ENCODE results near the gene COP1. TPM values are rescaled to one million over a fixed set of nuclear protein-coding genes. Genes with fewer than 3 reads are reported as not detected.
"Not testable (repeated sequence)": the region's sequence is repeated elsewhere in the genome, so short reads cannot be mapped to it uniquely, and the experiment has no call there.

COP1 gene
- total RNA-seq, 1 donor from 2014 or later: 49.2 TPM

DNA sequence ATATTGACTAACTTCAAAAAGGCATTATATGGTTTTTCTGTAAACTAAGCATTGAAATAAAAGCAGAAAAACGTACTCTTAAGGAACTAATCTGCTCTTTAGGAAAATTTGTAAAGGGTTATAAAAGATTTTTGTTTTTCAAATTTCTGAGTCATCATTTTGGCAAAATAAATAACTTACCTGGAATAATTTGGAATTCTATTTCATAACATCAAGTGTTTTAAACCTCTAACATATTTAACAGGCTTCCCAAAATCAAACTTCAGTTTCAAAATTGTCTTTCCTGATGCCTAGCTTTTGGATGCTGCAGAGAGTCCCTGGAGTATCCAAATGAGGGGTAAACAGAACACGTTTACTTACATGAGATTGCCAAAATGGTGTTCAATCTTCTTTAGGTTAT, 108.5 kb downstream of the COP1 start:
- no peak overlapping the region for H3K4me3 Mint-ChIP-seq
- peaks cover 12% of the 10 kb centered on the region for H3K9me3 Mint-ChIP-seq
- no peak overlapping the region for H3K27ac Mint-ChIP-seq
- DNase-seq (ENCODE audit: low spot score): no peak
- peaks cover 39% of the 10 kb centered on the region for H3K36me3 Mint-ChIP-seq (ENCODE audit: low read depth)
- intact Hi-C loops (cut with micrococcal nuclease): no loop called here
- H3K4me1 Mint-ChIP-seq (ENCODE audit: low read depth): peaks cover 20% of the 10 kb centered on the region
- no peaks in the 10 kb centered on the region for H3K27me3 Mint-ChIP-seq (ENCODE audit: insufficient read depth)

DNA sequence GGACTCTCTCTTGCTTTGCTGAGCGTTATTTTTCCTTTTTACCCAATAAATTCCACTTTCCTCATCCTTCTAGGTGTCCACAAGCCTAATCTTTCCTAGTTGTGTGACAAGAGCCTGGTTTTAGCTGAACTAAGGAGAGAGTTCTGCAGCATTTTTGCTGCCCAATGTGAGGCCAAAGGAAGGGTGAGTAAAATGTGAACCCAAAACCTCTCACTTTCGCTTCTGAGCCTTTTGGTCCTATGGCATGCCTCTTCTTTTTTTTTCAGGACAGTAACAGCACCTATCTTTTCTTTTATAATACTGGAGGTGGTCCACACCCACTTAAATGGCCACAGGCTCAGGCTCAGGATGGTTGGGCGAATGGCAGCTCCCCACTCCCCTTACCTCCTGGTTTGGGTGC, 111.1 kb downstream of the COP1 start:
- peaks cover 8% of the 10 kb centered on the region for H3K9me3 Mint-ChIP-seq
- H3K4me3 Mint-ChIP-seq: no peak overlapping the region
- H3K4me1 Mint-ChIP-seq (ENCODE audit: low read depth): peaks cover 8% of the 10 kb centered on the region
- no peak for DNase-seq (ENCODE audit: low spot score)
- H3K27me3 Mint-ChIP-seq (ENCODE audit: insufficient read depth): no peaks in the 10 kb centered on the region
- H3K36me3 Mint-ChIP-seq (ENCODE audit: low read depth): peaks cover 32% of the 10 kb centered on the region
- intact Hi-C loops (cut with micrococcal nuclease): no loop called here
- H3K27ac Mint-ChIP-seq: no peak overlapping the region

DNA sequence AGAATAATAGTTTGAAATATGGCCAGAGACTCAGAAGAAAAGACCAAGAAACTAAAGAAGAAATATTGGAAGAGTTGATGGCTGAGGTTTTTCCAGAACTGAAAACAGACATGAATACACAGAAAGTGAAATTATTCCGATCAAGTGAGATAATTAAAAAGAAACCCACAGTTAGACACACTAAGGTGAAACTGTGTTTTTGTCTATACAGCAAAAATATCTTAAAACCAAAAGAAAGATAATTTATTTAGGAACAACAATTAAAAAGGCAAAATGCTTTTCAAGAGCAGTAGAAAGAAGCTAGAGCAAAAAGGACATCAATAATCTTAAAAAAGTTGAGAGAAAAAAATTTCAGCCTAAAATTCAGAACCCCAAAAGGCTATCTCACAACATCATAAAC, 116.3 kb downstream of the COP1 start:
- no peak for DNase-seq (ENCODE audit: low spot score)
- Mint-ChIP-seq H3K9me3 (peaks cover 5% of the 10 kb centered on the region), H3K36me3 (ENCODE audit: low read depth) (peaks cover 23% of the 10 kb centered on the region), H3K4me1 (ENCODE audit: low read depth) (peaks cover under 1% of the 10 kb centered on the region), H3K4me3 (no peak overlapping the region), H3K27ac (no peak overlapping the region), H3K27me3 (ENCODE audit: insufficient read depth) (no peaks in the 10 kb centered on the region)
- intact Hi-C loops (cut with micrococcal nuclease): no loop called here

DNA sequence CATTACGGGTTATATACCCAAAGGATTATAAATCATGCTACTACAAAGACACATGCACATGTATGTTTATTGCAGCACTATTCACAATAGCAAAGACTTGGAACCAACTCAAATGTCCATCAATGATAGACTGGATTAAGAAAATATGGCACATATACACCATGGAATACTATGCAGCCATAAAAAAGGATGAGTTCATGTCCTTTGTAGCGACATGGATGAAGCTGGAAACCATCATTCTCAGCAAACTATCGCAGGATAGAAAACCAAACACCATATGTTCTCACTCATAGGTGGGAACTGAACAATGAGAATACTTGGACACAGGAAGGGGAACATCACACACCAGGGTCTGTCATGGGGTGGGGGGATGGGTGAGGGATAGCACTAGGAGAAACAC, 119.3 kb downstream of the COP1 start:
- H3K9me3 Mint-ChIP-seq; H3K4me3 Mint-ChIP-seq; H3K4me1 Mint-ChIP-seq (ENCODE audit: low read depth); H3K27me3 Mint-ChIP-seq (ENCODE audit: insufficient read depth); H3K27ac Mint-ChIP-seq; DNase-seq (ENCODE audit: low spot score); intact Hi-C loops (cut with micrococcal nuclease): not testable (repeated sequence)
- H3K36me3 Mint-ChIP-seq (ENCODE audit: low read depth): peaks cover 30% of the 10 kb centered on the region

DNA sequence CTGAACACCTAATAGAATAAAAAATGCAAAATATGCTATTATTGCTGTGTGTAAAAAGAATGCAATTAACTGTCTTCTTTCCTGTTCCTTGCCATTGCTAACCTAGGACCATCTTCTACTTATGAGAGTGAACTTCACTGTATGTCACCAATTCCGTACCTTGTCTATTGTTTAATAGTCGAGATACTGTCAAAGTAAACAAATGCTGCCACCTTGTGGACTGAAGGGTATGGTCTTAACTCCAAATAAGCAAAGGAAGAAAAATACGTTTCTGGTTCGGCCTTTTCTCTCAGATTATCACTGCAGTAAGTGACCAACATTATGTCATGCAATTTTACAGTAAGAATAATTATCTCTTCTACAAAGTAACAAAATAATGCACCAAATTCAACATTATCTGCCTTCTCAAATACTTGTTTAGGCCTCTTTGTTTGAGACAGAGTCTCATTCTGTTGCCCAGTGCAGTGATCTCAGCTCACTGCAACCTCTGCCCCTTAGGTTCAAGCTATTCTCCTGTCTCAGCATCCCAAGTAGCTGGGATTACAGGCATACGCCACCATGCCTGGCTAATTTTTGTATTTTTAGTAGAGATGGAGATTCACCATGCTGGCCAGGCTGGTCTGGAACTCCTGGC, 133.4 kb downstream of the COP1 start:
- DNase-seq (ENCODE audit: low spot score): no peak
- Mint-ChIP-seq H3K4me3 (no peak overlapping the region), H3K4me1 (ENCODE audit: low read depth) (no peaks in the 10 kb centered on the region), H3K27ac (no peak overlapping the region), H3K36me3 (ENCODE audit: low read depth) (peaks cover 34% of the 10 kb centered on the region), H3K9me3 (peaks cover 25% of the 10 kb centered on the region), H3K27me3 (ENCODE audit: insufficient read depth) (no peaks in the 10 kb centered on the region)
- intact Hi-C loops (cut with micrococcal nuclease): loop anchor here (1.0 to 10.0 kb wide), 3 partner anchors 189 to 921 kb away; no protein-coding TSS in a partner anchor

DNA sequence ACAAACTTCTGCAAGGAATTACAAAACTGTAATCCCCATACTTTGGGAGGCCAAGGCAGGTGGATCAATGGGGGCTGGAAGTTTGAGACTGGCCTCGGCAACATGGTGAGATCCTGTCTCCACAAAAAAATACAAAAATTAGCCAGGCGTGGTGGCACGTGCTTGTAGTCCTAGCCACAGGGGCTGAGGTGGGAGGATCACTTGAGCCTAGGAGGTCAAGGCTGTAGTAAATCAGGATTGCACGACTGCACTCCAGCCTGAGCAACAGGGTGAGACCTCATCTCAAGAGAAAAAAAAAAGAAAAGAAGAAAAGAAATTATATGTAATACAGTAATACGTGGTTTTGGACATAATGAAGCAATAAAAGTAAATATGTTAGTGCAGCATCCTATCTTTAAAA, 138.2 kb downstream of the COP1 start:
- no peaks in the 10 kb centered on the region for H3K27me3 Mint-ChIP-seq (ENCODE audit: insufficient read depth)
- no peak for DNase-seq (ENCODE audit: low spot score)
- peaks cover 15% of the 10 kb centered on the region for H3K36me3 Mint-ChIP-seq (ENCODE audit: low read depth)
- H3K4me3 Mint-ChIP-seq: no peak overlapping the region
- H3K9me3 Mint-ChIP-seq: no peaks in the 10 kb centered on the region
- peaks cover 5% of the 10 kb centered on the region for H3K4me1 Mint-ChIP-seq (ENCODE audit: low read depth)
- intact Hi-C loops (cut with micrococcal nuclease): no loop called here
- H3K27ac Mint-ChIP-seq: no peak overlapping the region

DNA sequence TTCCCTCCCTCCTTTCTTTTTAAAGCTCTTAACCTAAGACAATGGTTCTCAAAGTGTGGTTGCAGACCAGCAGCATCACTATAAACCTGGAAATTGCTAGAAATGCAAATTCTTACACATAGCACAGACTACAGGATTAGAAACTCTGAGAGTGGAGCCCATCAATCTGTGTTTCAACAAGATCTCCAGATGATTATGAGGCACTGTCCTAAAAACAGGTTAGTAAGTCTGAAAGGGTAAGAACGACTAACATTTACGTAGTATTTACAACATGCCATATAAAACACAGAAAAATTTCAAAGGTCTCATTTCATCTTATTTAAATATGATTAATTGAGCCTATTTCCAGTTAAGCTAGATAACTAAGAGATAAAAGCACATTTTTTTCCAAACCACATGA, 138.8 kb downstream of the COP1 start:
- H3K4me1 Mint-ChIP-seq (ENCODE audit: low read depth): peaks cover 5% of the 10 kb centered on the region
- no peaks in the 10 kb centered on the region for H3K27me3 Mint-ChIP-seq (ENCODE audit: insufficient read depth)
- peaks cover 13% of the 10 kb centered on the region for H3K36me3 Mint-ChIP-seq (ENCODE audit: low read depth)
- H3K27ac Mint-ChIP-seq: no peak overlapping the region
- intact Hi-C loops (cut with micrococcal nuclease): no loop called here
- H3K4me3 Mint-ChIP-seq: no peak overlapping the region
- no peaks in the 10 kb centered on the region for H3K9me3 Mint-ChIP-seq
- DNase-seq (ENCODE audit: low spot score): no peak

DNA sequence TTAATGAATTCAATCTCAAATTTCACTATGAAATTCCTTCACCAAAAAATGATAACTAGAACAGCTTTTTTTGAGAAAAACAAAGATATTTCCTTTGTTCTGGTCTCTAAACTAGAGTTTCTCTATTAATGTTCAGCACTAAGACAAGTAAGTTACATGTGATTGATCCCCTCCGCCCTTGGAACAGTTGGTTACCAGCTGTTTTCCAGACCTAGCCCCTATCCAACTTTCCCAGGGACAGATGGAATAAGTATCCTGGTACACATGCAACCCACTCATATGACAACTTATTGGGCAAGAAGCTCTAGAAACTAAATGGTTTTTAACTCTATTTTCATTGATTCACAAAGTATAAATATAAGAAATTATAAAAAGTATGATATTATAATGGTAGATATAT, 140.4 kb downstream of the COP1 start:
- H3K27ac Mint-ChIP-seq: no peak overlapping the region
- DNase-seq (ENCODE audit: low spot score): no peak
- peaks cover 12% of the 10 kb centered on the region for H3K36me3 Mint-ChIP-seq (ENCODE audit: low read depth)
- H3K27me3 Mint-ChIP-seq (ENCODE audit: insufficient read depth): no peaks in the 10 kb centered on the region
- peaks cover 5% of the 10 kb centered on the region for H3K4me1 Mint-ChIP-seq (ENCODE audit: low read depth)
- no peak overlapping the region for H3K4me3 Mint-ChIP-seq
- no peaks in the 10 kb centered on the region for H3K9me3 Mint-ChIP-seq
- intact Hi-C loops (cut with micrococcal nuclease): no loop called here

DNA sequence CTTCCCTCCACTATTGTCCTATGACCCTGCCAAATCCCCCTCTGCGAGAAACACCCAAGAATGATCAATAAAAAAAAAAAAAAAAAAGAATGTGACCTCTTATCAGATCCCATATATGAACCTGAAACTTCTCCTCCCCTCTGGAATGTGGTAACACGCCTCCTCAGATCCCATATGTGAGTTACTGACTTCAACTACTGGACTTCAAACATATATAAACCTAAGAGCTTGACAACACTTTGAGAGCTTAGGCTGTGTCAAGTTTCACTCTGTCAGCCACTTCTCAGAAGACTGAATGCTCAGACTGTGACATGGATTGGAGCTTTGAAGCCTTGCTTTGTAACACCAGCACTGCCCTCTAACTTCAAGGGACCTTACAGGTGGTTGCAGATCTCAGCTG, 148.4 kb downstream of the COP1 start:
- Mint-ChIP-seq H3K4me1 (ENCODE audit: low read depth) (no peaks in the 10 kb centered on the region), H3K4me3 (no peak overlapping the region), H3K9me3 (no peaks in the 10 kb centered on the region), H3K36me3 (ENCODE audit: low read depth) (peaks cover 4% of the 10 kb centered on the region), H3K27me3 (ENCODE audit: insufficient read depth) (no peaks in the 10 kb centered on the region), H3K27ac (no peak overlapping the region)
- intact Hi-C loops (cut with micrococcal nuclease): no loop called here
- no peak for DNase-seq (ENCODE audit: low spot score)

DNA sequence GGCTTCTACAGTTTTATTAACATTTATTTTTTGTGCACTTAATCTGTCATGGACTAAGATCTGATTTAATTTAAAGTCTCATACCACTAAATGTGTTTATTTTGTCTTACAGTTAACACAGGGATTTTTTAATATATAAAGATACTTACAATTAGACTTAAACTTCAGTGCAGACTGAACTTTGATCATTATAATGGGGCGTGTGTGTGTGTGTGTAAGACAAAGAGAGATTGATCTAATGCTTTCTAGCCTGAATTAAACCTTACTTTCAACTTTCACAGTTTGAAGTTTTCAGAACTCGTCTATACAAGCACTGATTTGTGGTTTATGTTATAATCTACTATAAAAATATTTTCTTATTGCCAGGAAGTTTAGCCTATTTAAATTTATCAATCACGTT, 150.8 kb downstream of the COP1 start:
- H3K4me3 Mint-ChIP-seq: no peak overlapping the region
- no peaks in the 10 kb centered on the region for H3K9me3 Mint-ChIP-seq
- peaks cover 4% of the 10 kb centered on the region for H3K36me3 Mint-ChIP-seq (ENCODE audit: low read depth)
- intact Hi-C loops (cut with micrococcal nuclease): no loop called here
- no peak for DNase-seq (ENCODE audit: low spot score)
- no peaks in the 10 kb centered on the region for H3K27me3 Mint-ChIP-seq (ENCODE audit: insufficient read depth)
- H3K4me1 Mint-ChIP-seq (ENCODE audit: low read depth): no peaks in the 10 kb centered on the region
- no peak overlapping the region for H3K27ac Mint-ChIP-seq

DNA sequence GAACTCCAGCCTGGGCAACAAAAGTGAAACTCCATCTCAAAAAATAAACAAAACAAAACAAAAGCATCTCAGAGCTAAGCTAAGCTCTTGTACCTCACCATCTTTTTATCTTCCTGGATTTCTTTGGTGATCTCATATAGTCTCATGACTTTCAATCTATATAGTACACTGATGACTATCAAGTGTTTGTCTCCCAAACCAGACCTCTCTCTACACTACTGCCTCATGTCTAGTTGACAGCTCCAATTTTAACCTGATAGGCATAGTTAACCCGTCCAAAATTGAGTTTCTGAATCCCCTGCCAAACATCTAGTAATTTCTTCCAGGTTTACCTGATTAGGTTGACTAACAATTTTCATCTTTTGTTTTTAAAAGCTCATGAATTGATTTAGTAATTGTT, 151.7 kb downstream of the COP1 start:
- H3K36me3 Mint-ChIP-seq (ENCODE audit: low read depth): peaks cover 4% of the 10 kb centered on the region
- intact Hi-C loops (cut with micrococcal nuclease): no loop called here
- H3K27me3 Mint-ChIP-seq (ENCODE audit: insufficient read depth): no peaks in the 10 kb centered on the region

DNA sequence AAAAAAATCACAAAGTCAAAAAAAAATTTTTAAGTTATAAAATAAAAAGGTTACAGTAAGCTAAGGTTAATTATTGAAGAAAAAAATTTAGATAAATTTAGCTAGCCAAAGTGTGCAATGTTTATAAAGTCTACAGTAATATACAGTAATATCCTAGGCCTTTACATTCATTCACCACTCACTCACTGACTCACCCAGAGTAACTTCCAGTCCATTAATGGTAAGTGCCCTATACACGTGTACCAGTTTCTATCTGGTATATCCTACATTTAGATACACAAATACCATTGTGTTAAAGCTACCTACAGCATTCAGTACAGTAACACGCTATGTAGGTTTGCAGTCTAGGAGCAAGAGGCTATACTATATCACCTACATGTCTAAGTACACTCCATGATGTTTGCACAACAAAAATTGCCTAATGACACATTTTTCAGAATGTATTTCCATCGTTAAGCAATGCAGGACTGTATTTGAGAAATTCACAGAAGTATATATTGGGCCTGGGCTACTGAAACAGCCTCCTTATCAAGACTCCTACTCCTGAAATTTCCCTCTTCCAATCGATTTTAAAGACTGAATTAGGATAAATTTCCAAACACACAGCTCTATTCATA, 155.1 kb downstream of the COP1 start:
- Mint-ChIP-seq H3K27me3 (ENCODE audit: insufficient read depth) (no peaks in the 10 kb centered on the region), H3K9me3 (no peaks in the 10 kb centered on the region), H3K4me1 (ENCODE audit: low read depth) (no peaks in the 10 kb centered on the region), H3K36me3 (ENCODE audit: low read depth) (peaks cover 1% of the 10 kb centered on the region), H3K27ac (no peak overlapping the region), H3K4me3 (no peak overlapping the region)
- no peak for DNase-seq (ENCODE audit: low spot score)
- intact Hi-C loops (cut with micrococcal nuclease): no loop called here

More for the DNA sequence above, 151.7 kb downstream of the COP1 start:
- Mint-ChIP-seq H3K4me3 (no peak overlapping the region), H3K27ac (no peak overlapping the region), H3K4me1 (ENCODE audit: low read depth) (no peaks in the 10 kb centered on the region), H3K9me3 (no peaks in the 10 kb centered on the region)
- no peak for DNase-seq (ENCODE audit: low spot score)

DNA sequence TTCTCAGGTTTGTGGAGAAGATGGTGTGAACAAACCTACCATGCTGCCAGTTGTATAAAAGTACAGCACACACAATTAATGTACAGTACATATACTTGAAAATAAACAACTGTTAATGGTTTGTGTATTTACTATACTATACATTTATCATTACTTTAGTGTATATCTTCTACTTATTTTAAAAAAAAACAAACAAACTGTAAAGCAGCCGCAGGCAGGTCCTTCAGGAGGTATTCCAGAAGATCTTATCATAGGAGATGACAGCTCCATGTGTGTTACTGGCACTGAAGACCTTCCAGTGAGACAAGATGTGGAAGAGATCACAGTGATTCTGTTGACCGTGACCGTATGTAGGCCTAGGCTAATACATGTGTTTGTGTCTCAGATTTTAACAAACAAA, 155.7 kb downstream of the COP1 start:
- no peak for DNase-seq (ENCODE audit: low spot score)
- Mint-ChIP-seq H3K9me3 (no peaks in the 10 kb centered on the region), H3K4me3 (no peak overlapping the region), H3K27ac (no peak overlapping the region), H3K4me1 (ENCODE audit: low read depth) (no peaks in the 10 kb centered on the region), H3K27me3 (ENCODE audit: insufficient read depth) (no peaks in the 10 kb centered on the region), H3K36me3 (ENCODE audit: low read depth) (peaks cover 1% of the 10 kb centered on the region)
- intact Hi-C loops (cut with micrococcal nuclease): no loop called here

DNA sequence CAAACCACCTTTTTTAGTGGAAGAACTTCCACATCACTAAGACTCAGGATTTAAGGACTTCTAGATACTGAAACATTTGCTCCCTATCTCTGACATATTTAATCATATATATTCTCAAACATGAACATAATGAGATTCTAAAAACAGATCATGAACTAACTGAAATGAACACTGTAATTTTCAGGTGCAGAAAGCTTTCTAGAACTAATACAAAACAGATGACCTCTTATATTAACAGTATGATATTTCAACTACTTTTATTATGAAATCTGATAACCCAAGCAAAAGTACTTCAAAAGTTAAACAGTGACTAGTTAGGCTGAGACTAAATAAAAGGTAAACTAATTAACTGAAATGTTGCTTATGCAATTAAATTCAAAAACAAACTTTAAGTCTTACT, 157.5 kb downstream of the COP1 start:
- no peak for DNase-seq (ENCODE audit: low spot score)
- Mint-ChIP-seq H3K27ac (no peak overlapping the region), H3K4me3 (no peak overlapping the region), H3K27me3 (ENCODE audit: insufficient read depth) (no peaks in the 10 kb centered on the region), H3K4me1 (ENCODE audit: low read depth) (no peaks in the 10 kb centered on the region), H3K9me3 (no peaks in the 10 kb centered on the region), H3K36me3 (ENCODE audit: low read depth) (peaks cover 3% of the 10 kb centered on the region)
- intact Hi-C loops (cut with micrococcal nuclease): no loop called here
